K562 (cell line): ENCODE results near the gene AMIGO1. TPM values are rescaled to one million over a fixed set of nuclear protein-coding genes. Genes with fewer than 3 reads are reported as not detected.

ENCODE experiments used
- ARID3A ChIP-seq: IDR thresholded peaks from 2 replicates; pipeline ENCODE4 v1.6.1; 2012; ENCODE audit warnings: low read depth, low read length, improper control_type of control experiment, borderline replicate concordance
- CEBPZ ChIP-seq: fragments of 150-350 bp; IDR thresholded peaks from 2 replicates; pipeline ENCODE4 v1.6.1; 2014; ENCODE audit warnings: low read depth, mild to moderate bottlenecking, low read length, borderline replicate concordance
- ETS2 ChIP-seq: IDR thresholded peaks from 2 replicates; pipeline ENCODE4 v1.6.1; 2016; ENCODE audit warnings: borderline replicate concordance, missing genetic modification characterization, mild to moderate bottlenecking, moderate library complexity, missing compliant biosample characterization; ENCODE audit not compliant: poor library complexity, severe bottlenecking
- MIER1 ChIP-seq: fragments of 450-650 bp; IDR thresholded peaks from 2 replicates; pipeline ENCODE4 v1.6.1; 2016; ENCODE audit warnings: antibody characterized with exemption, mild to moderate bottlenecking, low read depth
- MITF ChIP-seq: IDR thresholded peaks from 2 replicates; pipeline ENCODE4 v1.6.1; 2014; ENCODE audit warnings: antibody characterized with exemption
- NCOA1 ChIP-seq: fragments of 450-650 bp; IDR thresholded peaks from 2 replicates; pipeline ENCODE4 v1.6.1; 2016; ENCODE audit warnings: low read depth
- NFXL1 ChIP-seq: fragments of 450-650 bp; formaldehyde crosslinking; IDR thresholded peaks from 2 replicates; pipeline ENCODE4 v1.4.0; 2021; ENCODE audit warnings: mild to moderate bottlenecking
- PRMT5 ChIP-seq: sonication (generic); formaldehyde crosslinking; IDR thresholded peaks from 2 replicates; pipeline ENCODE4 v1.5.0; 2020; ENCODE audit warnings: missing genetic modification reagents
- RCOR1 ChIP-seq, 2 experiments: IDR thresholded peaks; 2 replicates each; pipeline ENCODE4 v1.6.1; 2012; ENCODE audit warnings: low read depth in 2 of 2, low read length in 2 of 2, borderline replicate concordance in 1 of 2, improper control_type of control experiment in 1 of 2
- ZFP1 ChIP-seq: fragments of 450-650 bp; formaldehyde crosslinking; IDR thresholded peaks from 2 replicates; pipeline ENCODE4 v1.4.0; 2020; ENCODE audit warnings: mild to moderate bottlenecking, mixed read lengths
- ZNF354B ChIP-seq: fragments of 250-450 bp; sonication (Bioruptor Pico); IDR thresholded peaks from 2 replicates; pipeline ENCODE4 v1.4.0; 2020
- polyA plus RNA-seq, 8 experiments: library from polyadenylated mRNA; depleted of rRNA in 4 of 8; stranded (reverse) in 5 of 8; unstranded in 3 of 8; fragments of >200 nt; fragmentation: Nextera tagmentation in 2 of 8; fragmentation: Illumina TruSeq in 1 of 8; extraction: Ambion mirVana in 2 of 8; extraction: Trizol in 1 of 8; gene quantifications; 2 replicates each; pipeline versions ENCODE4 v1.2.1 to v1.2.3, GENCODE V29; 2011 to 2014; ENCODE audit warnings: inconsistent platforms in 1 of 8, missing spikeins in 1 of 8
- total RNA-seq, 7 experiments: library from RNA; depleted of rRNA in 6 of 7; stranded (reverse); fragments of >200 nt in 6 of 7; fragmentation: Illumina TruSeq in 2 of 7; extraction: Trizol in 2 of 7; gene quantifications; 2 replicates each; pipeline versions ENCODE4 v1.2.1 to v1.2.3, GENCODE V29; 2011 to 2021; ENCODE audit warnings: low replicate concordance in 1 of 7
- TF ChIP-seq, protein P1 (sequence below), 2 experiments: fragments of 450-650 bp; IDR thresholded peaks; 2 replicates each; pipeline ENCODE4 v1.6.1; 2018; ENCODE audit warnings: mild to moderate bottlenecking in 2 of 2, low read depth in 1 of 2; ENCODE audit not compliant: partially characterized antibody in 2 of 2
- TF ChIP-seq, protein P2 (sequence below): sonication (generic); formaldehyde crosslinking; IDR thresholded peaks from 2 replicates; pipeline ENCODE4 v1.9.0; 2022; ENCODE audit warnings: mild to moderate bottlenecking, missing genetic modification reagents

Gene AMIGO1
- total and polyA plus RNA-seq, 9 of the 15 experiments (the other 6 are each of a cell fraction or from before 2014, with no cell fraction given) = 0.24 to 1.0 (median 0.54) TPM

DNA sequence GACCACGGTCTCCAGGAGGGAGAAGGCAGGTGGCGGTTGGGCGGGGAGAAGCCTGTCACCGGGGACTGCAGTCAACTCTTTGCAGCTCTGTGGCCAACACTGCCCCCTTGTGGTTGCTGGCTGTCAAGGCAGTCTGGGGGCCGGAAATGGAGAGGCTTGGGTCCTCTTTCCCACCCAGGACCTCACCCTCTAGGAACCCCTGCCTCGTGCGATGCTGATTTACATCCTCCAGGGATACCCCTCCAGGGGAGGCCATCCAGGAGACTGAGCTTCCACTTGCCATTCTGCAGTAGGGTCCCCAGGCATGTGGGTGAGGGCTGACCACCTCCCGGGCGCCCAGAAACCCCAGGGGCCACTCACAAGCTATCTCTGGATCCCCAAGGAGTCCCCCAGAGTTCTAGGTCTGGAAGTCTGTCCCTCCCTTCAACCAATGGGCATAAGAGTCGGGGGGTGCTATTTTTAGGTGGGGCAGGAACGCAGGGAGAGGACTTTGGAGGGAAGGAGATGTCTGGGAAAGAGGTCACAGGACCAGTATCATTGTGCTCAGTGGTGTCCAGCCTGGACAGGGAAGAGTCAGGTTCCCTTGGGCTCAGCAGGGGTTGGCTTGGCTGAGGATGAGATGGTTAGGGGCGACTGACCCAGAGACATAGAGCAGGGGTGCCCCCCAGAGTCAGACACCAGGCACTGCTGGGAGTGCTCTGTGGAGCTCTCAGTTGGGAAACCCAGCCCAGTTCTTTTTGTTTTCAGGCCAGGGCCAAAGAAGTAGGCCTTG, 23.0 kb upstream of the AMIGO1 start (continued):
- TF ChIP-seq, protein P1, sequence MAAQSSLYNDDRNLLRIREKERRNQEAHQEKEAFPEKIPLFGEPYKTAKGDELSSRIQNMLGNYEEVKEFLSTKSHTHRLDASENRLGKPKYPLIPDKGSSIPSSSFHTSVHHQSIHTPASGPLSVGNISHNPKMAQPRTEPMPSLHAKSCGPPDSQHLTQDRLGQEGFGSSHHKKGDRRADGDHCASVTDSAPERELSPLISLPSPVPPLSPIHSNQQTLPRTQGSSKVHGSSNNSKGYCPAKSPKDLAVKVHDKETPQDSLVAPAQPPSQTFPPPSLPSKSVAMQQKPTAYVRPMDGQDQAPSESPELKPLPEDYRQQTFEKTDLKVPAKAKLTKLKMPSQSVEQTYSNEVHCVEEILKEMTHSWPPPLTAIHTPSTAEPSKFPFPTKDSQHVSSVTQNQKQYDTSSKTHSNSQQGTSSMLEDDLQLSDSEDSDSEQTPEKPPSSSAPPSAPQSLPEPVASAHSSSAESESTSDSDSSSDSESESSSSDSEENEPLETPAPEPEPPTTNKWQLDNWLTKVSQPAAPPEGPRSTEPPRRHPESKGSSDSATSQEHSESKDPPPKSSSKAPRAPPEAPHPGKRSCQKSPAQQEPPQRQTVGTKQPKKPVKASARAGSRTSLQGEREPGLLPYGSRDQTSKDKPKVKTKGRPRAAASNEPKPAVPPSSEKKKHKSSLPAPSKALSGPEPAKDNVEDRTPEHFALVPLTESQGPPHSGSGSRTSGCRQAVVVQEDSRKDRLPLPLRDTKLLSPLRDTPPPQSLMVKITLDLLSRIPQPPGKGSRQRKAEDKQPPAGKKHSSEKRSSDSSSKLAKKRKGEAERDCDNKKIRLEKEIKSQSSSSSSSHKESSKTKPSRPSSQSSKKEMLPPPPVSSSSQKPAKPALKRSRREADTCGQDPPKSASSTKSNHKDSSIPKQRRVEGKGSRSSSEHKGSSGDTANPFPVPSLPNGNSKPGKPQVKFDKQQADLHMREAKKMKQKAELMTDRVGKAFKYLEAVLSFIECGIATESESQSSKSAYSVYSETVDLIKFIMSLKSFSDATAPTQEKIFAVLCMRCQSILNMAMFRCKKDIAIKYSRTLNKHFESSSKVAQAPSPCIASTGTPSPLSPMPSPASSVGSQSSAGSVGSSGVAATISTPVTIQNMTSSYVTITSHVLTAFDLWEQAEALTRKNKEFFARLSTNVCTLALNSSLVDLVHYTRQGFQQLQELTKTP (IDR thresholded peaks at IDR 0.05; ENCODE audit: low read depth in 1 of 2, partially characterized antibody in 2 of 2) = no peak
- TF ChIP-seq MIER1 = peak; percentile 60; the same call in 1 of the 2 replicates
- no peak for TF ChIP-seq ZNF354B (CRISPR knock-in tag)
- TF ChIP-seq, protein P2, sequence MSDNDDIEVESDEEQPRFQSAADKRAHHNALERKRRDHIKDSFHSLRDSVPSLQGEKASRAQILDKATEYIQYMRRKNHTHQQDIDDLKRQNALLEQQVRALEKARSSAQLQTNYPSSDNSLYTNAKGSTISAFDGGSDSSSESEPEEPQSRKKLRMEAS (CRISPR knock-in tag) = 0 out of 2 replicates have a peak, but pooled peaks have one; percentile 6
- TF ChIP-seq MITF = no peak
- TF ChIP-seq ZFP1 (CRISPR knock-in tag) = no peak
- TF ChIP-seq CEBPZ = 0 out of 2 replicates have a peak, but pooled peaks have one; percentile 17
- TF ChIP-seq PRMT5 (CRISPR knock-in tag) = no peak
- peak in 1 of 2 experiments; percentile 37; a peak in 1 of 4 replicates for TF ChIP-seq RCOR1 (IDR thresholded peaks at IDR 0.05; ENCODE audit: borderline replicate concordance in 1 of 2, low read depth in 2 of 2, low read length in 2 of 2)
- TF ChIP-seq NFXL1 = no peak
- TF ChIP-seq NCOA1 = no peak
- TF ChIP-seq ARID3A = no peak
- no peak for TF ChIP-seq ETS2 (tag)
